PC-3 (cell line): ENCODE measurements around the gene PITPNB. TPM values are rescaled to one million over a fixed set of nuclear protein-coding genes. Genes with fewer than 3 reads are reported as not detected.

Source experiments
- ATAC-seq: fragments of 200-7000 bp; cut with Tn5 transposase; 2 replicates; pipeline ENCODE4 v1.9.1; 2020; ENCODE audit warnings: mild to moderate bottlenecking, moderate library complexity
- BruUV-seq: library from RNA; stranded (reverse); fragments of 400-500 nt; replicated peaks from 2 replicates; lab custom pipeline; 2021; lab: Mats Ljungman, UMichigan
- CTCF ChIA-PET: fragments of 300-600 bp; sonication (Branson Sonifier 250); formaldehyde crosslinking; loops from one replicate; lab custom pipeline; 2022; ENCODE audit warnings: antibody characterized with exemption; lab: Charles Lee
- POLR2A ChIA-PET: fragments of 300-600 bp; sonication (Branson Sonifier 250); formaldehyde crosslinking; loops from one replicate; lab custom pipeline; 2022; ENCODE audit warnings: antibody characterized with exemption; ENCODE audit not compliant: unreplicated experiment; lab: Charles Lee
- DNase-seq: peaks from one replicate; pipeline ENCODE4 v3.0.0-alpha.2; 2015
- H2AFZ ChIP-seq: fragments of 300-600 bp; sonication (generic); 2 replicates; pipeline ENCODE4 v1.6.0; 2016; ENCODE audit warnings: antibody characterized with exemption, low read length
- H3F3A ChIP-seq: fragments of 300-600 bp; sonication (generic); one replicate; pipeline ENCODE4 v1.6.0; 2017; ENCODE audit warnings: antibody characterized with exemption, low read length, control low read depth, mild to moderate bottlenecking; ENCODE audit not compliant: unreplicated experiment
- H3K27ac ChIP-seq: fragments of 300-600 bp; sonication (generic); 2 replicates; pipeline ENCODE4 v1.5.1; 2016; ENCODE audit warnings: mild to moderate bottlenecking, low read length
- H3K27me3 ChIP-seq: fragments of 300-600 bp; sonication (generic); 2 replicates; pipeline ENCODE4 v1.6.1; 2016; ENCODE audit warnings: low read length, mixed read lengths
- H3K36me3 ChIP-seq: fragments of 300-600 bp; sonication (generic); 2 replicates; pipeline ENCODE4 v1.6.1; 2016; ENCODE audit warnings: low read depth, mixed run types, low read length, mixed read lengths
- H3K4me1 ChIP-seq: fragments of 300-600 bp; sonication (generic); 2 replicates; pipeline ENCODE4 v1.5.1; 2016; ENCODE audit warnings: low read length; ENCODE audit not compliant: insufficient read depth
- H3K4me2 ChIP-seq: fragments of 300-600 bp; sonication (generic); 2 replicates; pipeline ENCODE4 v1.6.0; 2016; ENCODE audit warnings: low read length
- H3K4me3 ChIP-seq: fragments of 300-600 bp; sonication (generic); 2 replicates; pipeline ENCODE4 v1.5.1; 2016; ENCODE audit warnings: mild to moderate bottlenecking, low read length, mixed read lengths
- H3K79me2 ChIP-seq: fragments of 300-600 bp; sonication (generic); 2 replicates; pipeline ENCODE4 v1.6.1; 2017; ENCODE audit warnings: low read length, mixed read lengths
- H3K9ac ChIP-seq: fragments of 300-600 bp; sonication (generic); 2 replicates; pipeline ENCODE4 v1.6.0; 2016; ENCODE audit warnings: mild to moderate bottlenecking, low read length
- H3K9me2 ChIP-seq: fragments of 300-600 bp; sonication (generic); replicated peaks from 2 replicates; pipeline ENCODE4 v1.6.1; 2016; ENCODE audit warnings: mixed run types, low read length, mixed read lengths
- H3K9me3 ChIP-seq: fragments of 300-600 bp; sonication (generic); 2 replicates; pipeline ENCODE4 v1.6.1; 2016; ENCODE audit warnings: low read length, mixed read lengths
- H4K20me1 ChIP-seq: fragments of 300-600 bp; sonication (generic); 2 replicates; pipeline ENCODE4 v1.6.1; 2016; ENCODE audit warnings: low read length, mixed read lengths
- EZH2 ChIP-seq: fragments of 300-600 bp; sonication (generic); IDR thresholded peaks from one replicate; pipeline ENCODE4 v1.6.1; 2017; ENCODE audit warnings: antibody characterized with exemption, mild to moderate bottlenecking, low read length; ENCODE audit not compliant: unreplicated experiment
- EZH2phosphoT487 ChIP-seq: fragments of 300-600 bp; sonication (generic); IDR thresholded peaks from 2 replicates; pipeline ENCODE4 v1.6.1; 2018; ENCODE audit warnings: mild to moderate bottlenecking, antibody characterized with exemption, low read length, borderline replicate concordance
- intact Hi-C: fragments of 100-400 bp; cut with micrococcal nuclease; formaldehyde crosslinking; loops from 2 replicates; pipeline ENCODE4 v1.9.0; 2023
- total RNA-seq: library from RNA; depleted of rRNA; stranded (reverse); fragments of >200 nt; gene quantifications from 2 replicates; pipeline ENCODE4 v1.2.3, GENCODE V29; 2014
- TF ChIP-seq, protein P1 (sequence below): fragments of 300-600 bp; sonication (generic); conservative IDR thresholded peaks from 2 replicates; pipeline ENCODE4 v1.5.1; 2017; ENCODE audit warnings: antibody characterized with exemption, low read depth, mild to moderate bottlenecking, low read length

Gene PITPNB
- total RNA-seq, 1 experiment from 2014 or later = 15.3 TPM

DNA sequence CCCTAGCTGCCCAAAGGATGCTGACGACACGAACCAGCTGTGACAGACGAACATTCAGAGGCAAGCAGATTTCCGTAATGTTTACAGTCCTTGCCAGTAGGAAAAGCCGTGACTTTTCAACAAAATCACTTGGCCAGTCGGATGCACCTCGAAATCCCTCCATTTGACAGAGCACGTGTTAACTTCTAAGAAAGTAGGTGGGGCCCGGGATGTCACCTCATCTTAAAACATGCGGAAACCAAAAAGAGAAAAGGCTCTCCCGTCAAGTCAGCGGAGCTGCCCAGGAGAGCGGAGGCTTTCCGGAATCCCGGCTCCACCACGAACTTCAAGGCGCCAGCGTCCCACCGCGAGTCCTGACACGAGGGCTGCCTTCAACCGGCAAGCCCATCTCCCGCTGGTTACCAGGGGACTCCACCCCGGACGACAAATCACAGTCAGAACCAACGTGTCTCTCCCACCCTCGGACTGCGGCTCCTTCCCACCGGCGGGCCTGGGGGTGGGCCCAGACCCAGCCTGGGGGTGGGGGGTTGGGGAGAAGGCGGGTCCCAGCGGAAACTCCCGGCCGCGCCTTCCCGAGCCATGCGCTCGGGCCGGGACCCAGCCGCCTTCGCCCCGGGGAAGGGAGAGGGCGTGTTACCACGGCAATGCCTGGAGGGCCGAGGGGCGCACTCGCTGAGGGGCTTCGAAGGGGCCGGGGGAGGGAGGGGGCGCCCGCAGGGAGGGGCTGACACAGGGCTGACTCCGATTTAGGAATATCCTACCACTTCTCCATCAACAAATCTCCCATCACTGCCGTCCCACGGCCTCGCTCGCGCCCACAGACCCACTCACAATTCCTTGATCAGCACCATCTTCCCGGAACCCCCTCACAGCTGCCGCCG is 475 bp downstream of the PITPNB start:
- Histone ChIP-seq H3F3A (no peaks in the 10 kb centered on the region), H3K36me3 (no peaks in the 10 kb centered on the region), H3K9me3 (no peaks in the 10 kb centered on the region), H2AFZ (peak overlapping the region; percentile 30; the same call in 1 of the 2 replicates), H3K27ac (peak overlapping the region; percentile 76), H3K4me2 (peak overlapping the region; percentile 94), H3K79me2 (peaks cover 90% of the 10 kb centered on the region), H3K9ac (peak overlapping the region; percentile 98), H3K9me2 (no peaks in the 10 kb centered on the region), H4K20me1 (peaks cover 46% of the 10 kb centered on the region), H3K27me3 (no peaks in the 10 kb centered on the region), H3K4me3 (peak overlapping the region; percentile 91), H3K4me1 (peaks cover 24% of the 10 kb centered on the region)
- TF ChIP-seq EZH2 = no peak
- TF ChIP-seq EZH2phosphoT487 = no peak
- intact Hi-C loops = loop anchor here (10.0 kb wide), 1 partner anchor 56 kb away; no protein-coding TSS in a partner anchor
- BruUV-seq = no TSS peak
- peak; percentile 59 for ATAC-seq
- POLR2A ChIA-PET = interaction anchor here (0.6 kb wide), 1 partner anchor 10 kb away, joined by 7 read pairs; no protein-coding TSS in a partner anchor
- DNase-seq = peak; percentile 28
- CTCF ChIA-PET = no interaction called here

DNA sequence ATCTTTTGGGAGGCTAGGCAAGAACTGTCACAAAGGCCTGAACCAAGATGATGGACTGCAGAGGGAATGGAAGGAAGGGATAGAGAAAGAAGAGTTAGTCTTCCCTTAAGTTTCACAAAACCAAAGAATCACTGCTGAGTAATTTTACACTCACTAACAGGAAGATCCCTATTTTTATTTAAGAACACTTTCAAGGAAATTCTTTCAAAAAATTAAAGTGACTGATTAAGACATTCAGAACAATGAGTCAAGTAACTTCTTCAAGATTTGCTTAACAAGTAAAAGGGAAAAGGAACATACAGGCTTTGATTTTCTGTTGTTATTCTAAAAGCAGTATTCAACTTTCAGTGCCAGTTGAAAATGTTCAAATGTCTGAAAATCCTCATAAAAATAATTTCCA is 3.1 kb downstream of the PITPNB start:
- Histone ChIP-seq H2AFZ (no peak overlapping the region), H3K27ac (no peak overlapping the region), H3K4me3 (peak overlapping the region; percentile 19; the same call in 1 of the 2 replicates), H3K36me3 (peaks cover 5% of the 10 kb centered on the region; the same call in 1 of the 2 replicates), H3F3A (no peaks in the 10 kb centered on the region), H3K9ac (no peak overlapping the region), H3K9me2 (no peaks in the 10 kb centered on the region), H3K27me3 (no peaks in the 10 kb centered on the region), H3K9me3 (no peaks in the 10 kb centered on the region), H3K4me2 (peak overlapping the region; percentile 41), H4K20me1 (peaks cover 62% of the 10 kb centered on the region), H3K79me2 (peaks cover 96% of the 10 kb centered on the region), H3K4me1 (peaks cover 24% of the 10 kb centered on the region)
- POLR2A ChIA-PET = no interaction called here
- intact Hi-C loops = loop anchor here (10.0 kb wide), 1 partner anchor 59 kb away; no protein-coding TSS in a partner anchor
- no peak for TF ChIP-seq EZH2
- TF ChIP-seq, protein P1, sequence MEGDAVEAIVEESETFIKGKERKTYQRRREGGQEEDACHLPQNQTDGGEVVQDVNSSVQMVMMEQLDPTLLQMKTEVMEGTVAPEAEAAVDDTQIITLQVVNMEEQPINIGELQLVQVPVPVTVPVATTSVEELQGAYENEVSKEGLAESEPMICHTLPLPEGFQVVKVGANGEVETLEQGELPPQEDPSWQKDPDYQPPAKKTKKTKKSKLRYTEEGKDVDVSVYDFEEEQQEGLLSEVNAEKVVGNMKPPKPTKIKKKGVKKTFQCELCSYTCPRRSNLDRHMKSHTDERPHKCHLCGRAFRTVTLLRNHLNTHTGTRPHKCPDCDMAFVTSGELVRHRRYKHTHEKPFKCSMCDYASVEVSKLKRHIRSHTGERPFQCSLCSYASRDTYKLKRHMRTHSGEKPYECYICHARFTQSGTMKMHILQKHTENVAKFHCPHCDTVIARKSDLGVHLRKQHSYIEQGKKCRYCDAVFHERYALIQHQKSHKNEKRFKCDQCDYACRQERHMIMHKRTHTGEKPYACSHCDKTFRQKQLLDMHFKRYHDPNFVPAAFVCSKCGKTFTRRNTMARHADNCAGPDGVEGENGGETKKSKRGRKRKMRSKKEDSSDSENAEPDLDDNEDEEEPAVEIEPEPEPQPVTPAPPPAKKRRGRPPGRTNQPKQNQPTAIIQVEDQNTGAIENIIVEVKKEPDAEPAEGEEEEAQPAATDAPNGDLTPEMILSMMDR = no peak
- no peak for TF ChIP-seq EZH2phosphoT487
- DNase-seq (no peak), ATAC-seq (no peak)
- CTCF ChIA-PET = no interaction called here
- BruUV-seq = no TSS peak

DNA sequence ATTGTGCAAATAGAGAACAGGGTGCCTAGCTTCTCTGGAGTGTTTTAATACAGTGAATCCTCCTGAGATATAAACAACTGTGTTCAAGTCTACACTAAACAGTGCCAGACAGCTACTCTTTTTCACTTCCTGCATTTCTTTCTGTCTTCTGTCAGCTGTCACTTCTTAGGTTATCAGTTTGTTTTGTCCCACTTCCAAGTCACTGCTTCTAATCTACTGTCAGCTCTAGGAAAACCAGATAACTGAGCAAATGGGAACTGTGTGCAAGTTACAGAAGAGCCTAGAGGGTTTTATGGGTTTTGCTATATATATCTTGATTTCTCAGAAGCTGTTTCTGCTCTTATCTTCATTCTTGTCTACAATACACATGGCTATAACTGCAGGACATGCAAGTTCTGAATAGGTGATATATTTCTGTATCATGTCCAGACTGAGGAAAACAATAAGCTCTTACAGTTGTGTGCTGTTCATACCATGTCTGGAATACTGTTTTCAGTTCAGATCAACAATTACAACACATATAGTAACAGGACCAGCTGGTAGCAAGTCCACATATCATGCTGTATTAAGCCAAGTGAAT is 5.8 kb downstream of the PITPNB start:
- BruUV-seq = no TSS peak
- POLR2A ChIA-PET = no interaction called here
- H3K4me2 ChIP-seq = no peak overlapping the region
- intact Hi-C loops = loop anchor here (10.0 kb wide), 1 partner anchor 62 kb away; no protein-coding TSS in a partner anchor
- no peaks in the 10 kb centered on the region for H3K9me3 ChIP-seq
- DNase-seq (no peak), ATAC-seq (no peak)
- H2AFZ ChIP-seq = no peak overlapping the region
- no peaks in the 10 kb centered on the region for H3K9me2 ChIP-seq
- no peak overlapping the region for H3K27ac ChIP-seq
- H4K20me1 ChIP-seq = peaks cover 64% of the 10 kb centered on the region
- H3K4me1 ChIP-seq = peaks cover 19% of the 10 kb centered on the region
- no peak for TF ChIP-seq EZH2phosphoT487
- TF ChIP-seq, protein P1 = no peak
- H3K27me3 ChIP-seq = no peaks in the 10 kb centered on the region
- peaks cover 28% of the 10 kb centered on the region; the same call in 1 of the 2 replicates for H3K36me3 ChIP-seq
- no peak overlapping the region for H3K4me3 ChIP-seq
- peaks cover 98% of the 10 kb centered on the region for H3K79me2 ChIP-seq
- no peak overlapping the region for H3K9ac ChIP-seq
- H3F3A ChIP-seq = no peaks in the 10 kb centered on the region
- CTCF ChIA-PET = no interaction called here
